GM13976 (cell line): ENCODE measurements around the gene SORBS2.

Source experiments
- DNase-seq: peaks from one replicate; pipeline ENCODE4 v3.0.0; 2012; ENCODE audit warnings: low spot score
- in situ Hi-C: fragments of 300-500 bp; cut with MboI; formaldehyde crosslinking; loops from one replicate; pipeline ENCODE4 v1.12.0; 2022; ENCODE audit warnings: low sequenced_read_pairs, mixed read lengths, inconsistent platforms; ENCODE audit not compliant: unreplicated experiment
- TF ChIP-seq, protein P1 (sequence below): IDR thresholded peaks from 2 replicates; pipeline ENCODE4 v1.5.1; 2012; ENCODE audit warnings: borderline replicate concordance, mild to moderate bottlenecking; ENCODE audit not compliant: insufficient read depth; ENCODE audit errors: extremely low read depth, missing control alignments, control extremely low read depth

SORBS2 gene

DNA sequence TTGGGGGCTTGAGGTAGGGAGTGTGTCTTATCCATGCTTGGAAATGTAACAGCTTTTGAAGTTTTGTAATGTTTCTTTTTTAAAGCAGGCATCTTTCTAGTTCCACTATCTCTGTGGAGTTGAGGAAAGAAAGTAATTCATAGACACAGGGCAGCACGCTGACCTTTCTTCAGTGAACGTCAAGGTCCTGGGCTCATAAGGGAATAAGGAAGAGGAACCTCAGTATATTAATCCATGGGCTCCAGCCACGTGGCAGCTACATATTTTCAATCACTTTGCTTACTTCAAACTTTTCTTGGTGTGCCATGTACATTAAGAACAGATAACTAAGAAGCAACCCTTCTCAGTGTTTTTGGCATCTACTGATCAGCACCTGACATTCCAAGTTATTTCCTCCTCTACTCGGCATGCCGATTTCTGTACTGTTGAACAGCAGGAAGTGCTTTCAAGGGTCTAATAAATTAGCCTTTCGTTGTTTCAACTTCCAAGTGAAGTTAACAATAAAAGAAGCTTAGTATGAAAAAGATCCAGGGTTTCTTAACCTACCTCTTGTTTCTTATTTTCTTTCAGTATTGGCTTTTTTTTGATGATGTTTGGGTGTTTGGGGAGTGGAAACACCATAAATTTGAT is 88.2 kb downstream of the SORBS2 start:
- in situ Hi-C loops, result no loop called here
- TF ChIP-seq, protein P1, sequence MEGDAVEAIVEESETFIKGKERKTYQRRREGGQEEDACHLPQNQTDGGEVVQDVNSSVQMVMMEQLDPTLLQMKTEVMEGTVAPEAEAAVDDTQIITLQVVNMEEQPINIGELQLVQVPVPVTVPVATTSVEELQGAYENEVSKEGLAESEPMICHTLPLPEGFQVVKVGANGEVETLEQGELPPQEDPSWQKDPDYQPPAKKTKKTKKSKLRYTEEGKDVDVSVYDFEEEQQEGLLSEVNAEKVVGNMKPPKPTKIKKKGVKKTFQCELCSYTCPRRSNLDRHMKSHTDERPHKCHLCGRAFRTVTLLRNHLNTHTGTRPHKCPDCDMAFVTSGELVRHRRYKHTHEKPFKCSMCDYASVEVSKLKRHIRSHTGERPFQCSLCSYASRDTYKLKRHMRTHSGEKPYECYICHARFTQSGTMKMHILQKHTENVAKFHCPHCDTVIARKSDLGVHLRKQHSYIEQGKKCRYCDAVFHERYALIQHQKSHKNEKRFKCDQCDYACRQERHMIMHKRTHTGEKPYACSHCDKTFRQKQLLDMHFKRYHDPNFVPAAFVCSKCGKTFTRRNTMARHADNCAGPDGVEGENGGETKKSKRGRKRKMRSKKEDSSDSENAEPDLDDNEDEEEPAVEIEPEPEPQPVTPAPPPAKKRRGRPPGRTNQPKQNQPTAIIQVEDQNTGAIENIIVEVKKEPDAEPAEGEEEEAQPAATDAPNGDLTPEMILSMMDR, result no peak
- no peak for DNase-seq

DNA sequence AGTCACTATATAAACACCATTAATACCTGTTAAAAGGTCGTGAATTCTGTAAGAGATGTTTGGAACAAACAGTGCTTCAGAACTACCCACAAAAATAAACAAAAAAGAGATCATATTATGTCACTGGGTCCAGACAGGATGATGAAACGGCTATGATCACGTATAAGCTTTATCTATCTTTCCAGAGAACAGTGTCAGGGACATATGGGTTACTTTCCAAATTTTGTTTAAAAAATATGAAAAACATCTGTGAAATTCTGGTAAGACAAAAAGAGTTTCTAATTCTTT is 90.0 kb downstream of the SORBS2 start:
- in situ Hi-C loops, result no loop called here
- DNase-seq, result no peak
- TF ChIP-seq, protein P1, result no peak

DNA sequence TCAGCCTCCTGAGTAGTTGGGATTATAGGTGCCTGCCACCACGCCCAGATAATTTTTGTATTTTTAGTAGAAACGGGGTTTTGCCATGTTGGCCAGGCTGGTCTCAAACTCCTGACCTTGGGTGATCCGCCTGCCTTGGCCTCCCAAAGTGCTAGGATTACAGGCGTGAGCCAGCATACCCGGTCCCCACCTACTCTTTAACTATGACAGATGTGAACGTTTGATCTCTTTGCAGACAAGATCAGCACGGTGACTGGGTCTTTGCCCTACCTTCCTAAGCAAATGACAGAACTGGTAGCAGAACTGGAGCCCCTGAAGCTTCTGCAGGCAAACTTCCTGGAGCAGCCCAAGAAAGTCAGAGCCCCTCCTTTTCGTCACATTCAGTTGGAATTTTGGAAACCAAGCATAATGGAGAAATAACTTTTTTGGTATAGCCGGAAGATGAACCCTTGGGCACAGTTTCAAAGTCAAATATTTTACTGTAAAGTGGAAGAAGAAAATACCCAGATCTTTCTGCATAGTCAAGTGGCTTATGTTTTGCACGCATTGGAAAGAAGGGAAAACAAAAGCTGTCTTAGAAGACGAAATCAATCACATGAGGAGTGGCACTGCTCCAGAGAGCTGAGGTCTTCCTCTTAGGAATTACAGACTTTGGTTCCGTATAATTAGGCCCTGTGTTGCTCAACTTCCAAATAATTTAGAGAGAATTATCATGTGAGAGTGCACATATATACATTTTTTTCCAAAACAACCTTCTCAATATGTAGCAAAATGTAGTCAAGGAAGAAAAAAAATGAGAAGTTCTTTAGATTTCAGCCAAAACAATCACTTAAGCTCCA is 90.6 kb downstream of the SORBS2 start:
- in situ Hi-C loops, result no loop called here
- no peak for DNase-seq
- TF ChIP-seq, protein P1, result no peak

DNA sequence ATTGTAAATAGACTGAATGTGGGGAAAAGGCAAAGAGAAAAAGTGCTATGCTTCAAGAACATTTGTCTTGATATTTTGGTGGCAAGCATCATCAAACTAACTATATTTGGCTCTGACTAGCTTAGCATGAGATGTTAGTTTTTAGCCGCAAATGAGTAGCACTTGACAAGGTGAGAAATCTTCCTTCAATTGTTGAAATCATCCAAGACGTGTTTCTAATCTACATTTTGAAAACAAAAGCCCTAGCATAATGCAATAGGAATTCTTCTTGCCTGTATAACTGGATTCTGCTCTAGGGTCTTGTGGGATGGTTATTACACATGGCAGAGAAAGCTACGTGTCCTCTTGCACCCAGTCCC is 92.5 kb downstream of the SORBS2 start:
- in situ Hi-C loops, result no loop called here
- no peak for DNase-seq
- TF ChIP-seq, protein P1, result no peak

DNA sequence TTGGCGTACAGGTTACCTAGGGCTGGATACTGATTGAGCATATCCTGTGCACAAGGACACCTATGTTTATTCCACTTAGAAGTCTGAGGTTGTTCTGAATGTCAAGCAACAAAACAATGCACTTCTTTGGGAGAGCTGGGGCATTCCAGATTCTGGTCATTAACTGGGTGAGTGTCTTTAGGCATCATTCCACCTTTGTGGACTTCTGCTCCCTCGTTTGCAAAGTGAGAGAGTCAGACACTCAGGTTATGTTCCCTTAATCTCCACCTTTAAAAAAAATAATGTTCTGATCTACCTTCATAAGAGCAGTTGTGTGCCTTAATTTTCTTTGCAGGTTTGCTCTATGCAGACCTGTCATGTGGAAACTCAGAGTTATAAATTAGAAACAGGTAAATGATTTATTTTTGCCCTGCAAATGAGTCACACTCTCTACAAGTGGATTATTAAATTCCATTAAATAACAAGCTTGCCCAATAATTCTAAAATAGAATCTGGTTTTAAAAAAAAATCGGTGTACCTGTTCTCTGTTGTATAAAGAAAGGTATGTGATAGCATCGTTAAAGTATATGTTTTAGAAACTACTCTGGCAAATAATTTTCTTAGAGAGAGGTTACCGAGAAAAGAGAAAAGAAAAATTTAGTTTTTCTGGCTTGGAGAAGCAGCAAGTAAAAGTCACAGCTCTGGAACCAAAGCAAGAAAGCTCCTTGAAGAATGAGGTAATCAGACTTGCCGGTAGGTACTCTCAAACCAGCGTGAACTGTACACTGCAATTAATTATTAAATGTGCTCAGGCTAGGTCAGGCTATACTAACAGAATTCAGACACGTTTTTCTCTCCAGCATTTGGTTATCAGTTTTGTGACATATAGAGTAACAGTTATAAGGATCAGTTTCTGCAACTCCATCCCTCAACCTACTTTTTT is 93.2 kb downstream of the SORBS2 start:
- DNase-seq, result no peak
- TF ChIP-seq, protein P1, result no peak
- in situ Hi-C loops, result no loop called here

DNA sequence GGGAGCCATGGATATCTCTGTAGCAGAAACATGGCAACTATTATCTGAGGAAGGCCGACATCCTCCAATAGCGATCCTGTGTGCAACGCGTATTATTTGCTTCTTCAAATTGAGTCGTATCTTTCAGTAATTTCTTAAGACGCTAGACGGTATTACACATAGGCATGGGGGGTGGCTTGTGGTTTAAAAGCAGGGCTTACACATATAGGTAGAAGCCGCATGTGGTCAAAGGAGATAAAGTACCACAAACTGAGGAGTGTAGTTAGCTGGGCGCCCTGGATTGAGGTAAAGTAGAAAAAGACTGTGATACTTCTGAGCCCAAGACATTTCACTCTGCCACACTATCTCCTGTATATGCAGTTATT is 94.6 kb downstream of the SORBS2 start:
- in situ Hi-C loops, result no loop called here
- DNase-seq, result no peak
- TF ChIP-seq, protein P1, result no peak
